Measurements from ENCODE around the gene HS3ST3B1.

HS3ST3B1 gene

DNA sequence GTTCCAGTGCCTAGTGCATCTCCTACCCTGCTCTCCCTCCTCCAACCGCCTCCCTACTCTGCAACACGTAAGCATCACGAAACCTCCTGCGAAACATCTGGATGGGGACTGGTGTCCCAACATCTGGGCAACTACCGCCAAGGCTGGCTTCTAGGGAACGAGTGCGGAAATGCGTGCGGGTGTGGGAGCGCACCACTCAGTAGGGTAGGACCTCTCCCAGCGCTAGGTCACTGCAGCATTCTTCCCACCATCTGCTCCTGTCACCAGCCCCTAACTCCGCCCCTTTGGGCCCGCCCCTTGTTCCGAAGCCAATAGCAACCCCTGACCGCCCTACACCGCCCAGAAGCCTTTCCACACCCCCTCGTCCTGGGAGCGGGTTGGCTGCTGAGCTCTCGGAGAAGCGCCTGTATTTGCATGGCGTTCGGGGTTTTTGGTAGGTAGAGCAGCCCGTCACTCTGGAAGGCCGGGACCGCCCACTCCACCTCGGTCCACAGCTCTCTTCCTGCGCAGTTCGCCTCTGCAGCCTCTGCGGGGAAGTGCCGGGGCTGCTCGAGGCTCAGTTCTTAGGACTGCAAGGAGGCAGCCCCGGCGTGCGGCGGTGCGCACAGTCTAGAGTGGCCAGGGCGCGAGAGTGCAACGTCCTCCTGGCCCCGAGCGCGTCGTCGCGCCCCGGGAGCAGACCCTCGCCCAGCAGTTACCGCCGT is at the start of gene HS3ST3B1:
Gene HS3ST3B1, plus strand, starts transcription at position 507 of the 704 bp plus-strand sequence. CDS start 438 bp downstream, outside the sequence.
- peaks cover 8% of the 10 kb centered on the region for H3K9me3 ChIP-seq (ENCODE audit: control insufficient read depth, insufficient read depth, low read length)
- no peaks in the 10 kb centered on the region for H3F3A ChIP-seq (ENCODE audit: control insufficient read depth, insufficient read depth)
- H3K9me2 ChIP-seq (replicated peaks; ENCODE audit: control insufficient read depth, low read length) = no peaks in the 10 kb centered on the region
- no peaks in the 10 kb centered on the region for H3K27me3 ChIP-seq (ENCODE audit: control insufficient read depth, low read length)
- no peaks in the 10 kb centered on the region for H3K36me3 ChIP-seq (ENCODE audit: control insufficient read depth, low read length)
- H3K79me2 ChIP-seq (ENCODE audit: control insufficient read depth, low read length) = no peaks in the 10 kb centered on the region
- no peaks in the 10 kb centered on the region for H4K20me1 ChIP-seq (ENCODE audit: control insufficient read depth, insufficient read depth, low read depth, low read length)
- H3K4me1 ChIP-seq (ENCODE audit: control insufficient read depth, low read length) = no peaks in the 10 kb centered on the region
- H3K4me3 ChIP-seq (ENCODE audit: low read length) = no peak within 1 kb of the TSS
- TF ChIP-seq, protein P1, sequence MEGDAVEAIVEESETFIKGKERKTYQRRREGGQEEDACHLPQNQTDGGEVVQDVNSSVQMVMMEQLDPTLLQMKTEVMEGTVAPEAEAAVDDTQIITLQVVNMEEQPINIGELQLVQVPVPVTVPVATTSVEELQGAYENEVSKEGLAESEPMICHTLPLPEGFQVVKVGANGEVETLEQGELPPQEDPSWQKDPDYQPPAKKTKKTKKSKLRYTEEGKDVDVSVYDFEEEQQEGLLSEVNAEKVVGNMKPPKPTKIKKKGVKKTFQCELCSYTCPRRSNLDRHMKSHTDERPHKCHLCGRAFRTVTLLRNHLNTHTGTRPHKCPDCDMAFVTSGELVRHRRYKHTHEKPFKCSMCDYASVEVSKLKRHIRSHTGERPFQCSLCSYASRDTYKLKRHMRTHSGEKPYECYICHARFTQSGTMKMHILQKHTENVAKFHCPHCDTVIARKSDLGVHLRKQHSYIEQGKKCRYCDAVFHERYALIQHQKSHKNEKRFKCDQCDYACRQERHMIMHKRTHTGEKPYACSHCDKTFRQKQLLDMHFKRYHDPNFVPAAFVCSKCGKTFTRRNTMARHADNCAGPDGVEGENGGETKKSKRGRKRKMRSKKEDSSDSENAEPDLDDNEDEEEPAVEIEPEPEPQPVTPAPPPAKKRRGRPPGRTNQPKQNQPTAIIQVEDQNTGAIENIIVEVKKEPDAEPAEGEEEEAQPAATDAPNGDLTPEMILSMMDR (IDR thresholded peaks at IDR 0.05; ENCODE audit: low read depth, low read length, poor library complexity, severe bottlenecking) = no peak
- TF ChIP-seq EZH2phosphoT487 (IDR thresholded peaks at IDR 0.05; ENCODE audit: borderline replicate concordance, low read length) = no peak
- H3K27ac ChIP-seq (ENCODE audit: low read depth, low read length) = no peak within 1 kb of the TSS
- no peak within 1 kb of the TSS for H3K4me2 ChIP-seq (ENCODE audit: low read length)

DNA sequence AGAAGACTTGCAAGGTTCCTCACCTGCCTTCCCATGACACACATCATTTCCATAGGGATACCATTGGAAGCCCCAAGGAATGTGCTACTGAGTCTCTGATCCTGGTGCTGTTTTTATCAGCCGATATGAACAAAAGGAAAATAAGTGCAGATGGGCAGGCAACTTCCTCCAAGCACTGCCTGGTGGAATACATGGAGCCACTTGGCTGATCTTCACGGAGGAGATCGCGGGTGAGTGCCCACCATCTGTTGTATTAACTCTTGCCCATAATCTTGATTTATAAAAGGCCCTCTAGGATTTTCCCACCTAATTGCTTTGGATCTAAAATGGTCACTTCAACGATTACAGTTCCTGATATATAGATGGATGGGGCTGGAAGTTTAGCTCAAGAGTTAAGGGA is 39.5 kb upstream of the HS3ST3B1 start:
- no peak for TF ChIP-seq EZH2phosphoT487 (IDR thresholded peaks at IDR 0.05; ENCODE audit: borderline replicate concordance, low read length)
- TF ChIP-seq, protein P1 (IDR thresholded peaks at IDR 0.05; ENCODE audit: low read depth, low read length, poor library complexity, severe bottlenecking) = no peak
- Histone ChIP-seq H3K9me3 (ENCODE audit: control insufficient read depth, insufficient read depth, low read length) (no peaks in the 10 kb centered on the region; the same call in 1 of the 2 replicates), H3K79me2 (ENCODE audit: control insufficient read depth, low read length) (no peaks in the 10 kb centered on the region), H4K20me1 (ENCODE audit: control insufficient read depth, insufficient read depth, low read depth, low read length) (no peaks in the 10 kb centered on the region), H3F3A (ENCODE audit: control insufficient read depth, insufficient read depth) (no peaks in the 10 kb centered on the region), H3K36me3 (ENCODE audit: control insufficient read depth, low read length) (no peaks in the 10 kb centered on the region), H3K9me2 (replicated peaks; ENCODE audit: control insufficient read depth, low read length) (no peaks in the 10 kb centered on the region), H3K4me1 (ENCODE audit: control insufficient read depth, low read length) (no peaks in the 10 kb centered on the region), H3K27ac (ENCODE audit: low read depth, low read length) (no peak overlapping the region), H3K4me3 (ENCODE audit: low read length) (no peak overlapping the region), H3K4me2 (ENCODE audit: low read length) (no peak overlapping the region), H3K27me3 (ENCODE audit: control insufficient read depth, low read length) (no peaks in the 10 kb centered on the region)

GRCh38 chr17:14268264-14268663 is 32.6 kb upstream of the HS3ST3B1 start:
- H4K20me1 ChIP-seq (ENCODE audit: control insufficient read depth, insufficient read depth, low read depth, low read length) = no peaks in the 10 kb centered on the region
- no peaks in the 10 kb centered on the region for H3K79me2 ChIP-seq (ENCODE audit: control insufficient read depth, low read length)
- H3K9me3 ChIP-seq (ENCODE audit: control insufficient read depth, insufficient read depth, low read length) = no peaks in the 10 kb centered on the region
- no peak overlapping the region for H3K4me3 ChIP-seq (ENCODE audit: low read length)
- TF ChIP-seq, protein P1 (IDR thresholded peaks at IDR 0.05; ENCODE audit: low read depth, low read length, poor library complexity, severe bottlenecking) = no peak
- TF ChIP-seq EZH2phosphoT487 (IDR thresholded peaks at IDR 0.05; ENCODE audit: borderline replicate concordance, low read length) = no peak
- 0 out of 2 replicates have a peak, but pooled peaks cover 2% of the 10 kb centered on the region for H3K27me3 ChIP-seq (ENCODE audit: control insufficient read depth, low read length)
- H3F3A ChIP-seq (ENCODE audit: control insufficient read depth, insufficient read depth) = no peaks in the 10 kb centered on the region
- no peak overlapping the region for H3K4me2 ChIP-seq (ENCODE audit: low read length)
- H3K9me2 ChIP-seq (replicated peaks; ENCODE audit: control insufficient read depth, low read length) = no peaks in the 10 kb centered on the region
- H3K36me3 ChIP-seq (ENCODE audit: control insufficient read depth, low read length) = no peaks in the 10 kb centered on the region
- no peaks in the 10 kb centered on the region for H3K4me1 ChIP-seq (ENCODE audit: control insufficient read depth, low read length)
- no peak overlapping the region for H3K27ac ChIP-seq (ENCODE audit: low read depth, low read length)
